Measurements from ENCODE around the gene RTBDN.

Gene RTBDN

DNA sequence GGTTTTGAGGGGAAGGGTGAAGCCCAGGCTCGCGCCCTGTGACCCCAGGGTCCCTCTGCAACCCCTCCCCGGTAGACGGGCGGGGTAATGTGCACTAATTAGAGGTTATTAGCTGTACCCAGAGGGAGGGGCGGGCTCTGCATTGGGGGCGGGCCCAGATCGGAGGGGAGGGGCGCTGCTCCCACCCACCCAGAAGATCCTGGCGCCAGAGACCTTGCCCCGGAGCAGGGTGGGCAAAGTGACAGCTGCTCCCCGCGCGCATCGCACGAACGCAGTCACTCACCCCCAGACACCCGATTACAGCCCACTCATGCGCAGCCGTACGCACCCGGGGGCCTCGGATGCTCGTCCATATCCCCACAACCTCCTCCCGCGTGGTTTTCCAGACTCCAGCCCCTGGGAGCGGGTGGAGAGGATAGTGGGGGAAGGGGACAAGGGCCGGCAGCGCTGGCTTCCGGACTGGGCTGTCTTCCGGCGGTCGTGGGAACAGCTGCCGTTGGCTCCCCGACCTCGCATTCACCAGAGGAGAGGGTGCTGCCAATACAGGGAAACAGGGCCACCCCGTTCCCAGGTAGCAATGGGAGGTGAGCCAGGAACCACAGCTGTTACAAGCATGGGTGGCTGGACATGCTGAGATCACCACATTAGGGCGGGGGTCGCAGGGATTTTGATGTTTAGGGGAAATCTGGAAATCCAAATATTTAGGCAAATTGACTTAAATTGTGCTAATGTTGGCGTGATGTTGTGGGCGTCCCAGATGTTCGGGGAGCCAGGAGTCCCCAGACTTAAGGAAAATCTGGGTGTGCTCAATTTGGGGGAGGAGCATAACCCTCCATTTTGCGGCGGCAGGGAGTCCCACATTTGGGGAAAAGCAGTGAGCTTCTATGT, 56.1 kb downstream of the RTBDN start:
- DNase-seq: peak; percentile 27

GRCh38 chr19:12777217-12778016, 57.0 kb downstream of the RTBDN start:
- DNase-seq: peak; percentile 14
